GM12878 (cell line): ENCODE results near the gene SLC5A1. TPM values are rescaled to one million over a fixed set of nuclear protein-coding genes. Genes with fewer than 3 reads are reported as not detected.

Experiments
- ATAC-seq: fragments of 200-7000 bp; cut with Tn5 transposase; 3 replicates; pipeline ENCODE4 v1.9.1; 2020; ENCODE audit warnings: mild to moderate bottlenecking, moderate library complexity
- BruUV-seq: library from RNA; stranded (reverse); fragments of 400-500 nt; replicated peaks from 2 replicates; lab custom pipeline; 2021; lab: Mats Ljungman, UMichigan
- CTCF ChIA-PET: fragments of 300-600 bp; sonication (Branson Sonifier 250); formaldehyde crosslinking; extraction: SDS; loops from one replicate; lab custom pipeline; 2021; ENCODE audit warnings: inconsistent platforms; lab: Yijun Ruan, JAX
- POLR2A ChIA-PET: fragments of 350-600 bp; formaldehyde crosslinking; extraction: SDS; loops from one replicate; lab custom pipeline; 2021; ENCODE audit warnings: inconsistent platforms; lab: Charles Lee
- RAD21 ChIA-PET: fragments of 300-600 bp; sonication (Branson Sonifier 250); formaldehyde crosslinking; loops from one replicate; lab custom pipeline; 2023; ENCODE audit warnings: antibody characterized with exemption; ENCODE audit not compliant: unreplicated experiment; lab: Charles Lee
- SMC1A ChIA-PET: fragments of 300-600 bp; sonication (Branson Sonifier 250); formaldehyde crosslinking; loops from one replicate; lab custom pipeline; 2023; ENCODE audit not compliant: unreplicated experiment, uncharacterized antibody; lab: Charles Lee
- DNase-seq: peaks from one replicate; pipeline ENCODE4 v3.0.0-alpha.2; 2011; ENCODE audit warnings: low read depth, low spot score
- FAIRE-seq: peaks from 3 replicates; lab custom pipeline; 2011; peaks lifted over from hg19 to GRCh38; lab: Jason Lieb, UNC
- H2AFZ ChIP-seq: 2 replicates; pipeline ENCODE4 v1.6.0; 2011; ENCODE audit warnings: low read depth, low read length, control low read depth; ENCODE audit not compliant: control insufficient read depth
- H3K27ac ChIP-seq: 2 replicates; pipeline ENCODE4 v1.5.1; 2011; ENCODE audit warnings: control low read depth; ENCODE audit not compliant: control insufficient read depth, insufficient read depth
- H3K27me3 ChIP-seq, 2 experiments: replicated peaks in 1 of 2; 2 replicates each; pipeline versions ENCODE4 v1.6.0 to v1.6.1; 2011; ENCODE audit warnings: low read length in 1 of 2; ENCODE audit not compliant: control insufficient read depth in 2 of 2, insufficient read depth in 2 of 2
- H3K36me3 ChIP-seq, 2 experiments: 2 replicates each; pipeline ENCODE4 v1.5.1; 2011; ENCODE audit warnings: low read length in 1 of 2; ENCODE audit not compliant: control insufficient read depth in 2 of 2, insufficient read depth in 2 of 2
- H3K4me1 ChIP-seq: 2 replicates; pipeline ENCODE4 v1.6.1; 2011; ENCODE audit warnings: mild to moderate bottlenecking, low read length, moderate library complexity, mixed read lengths; ENCODE audit not compliant: control insufficient read depth, insufficient read depth
- H3K4me2 ChIP-seq: 2 replicates; pipeline ENCODE4 v1.6.0; 2011; ENCODE audit warnings: control low read depth; ENCODE audit not compliant: control insufficient read depth, insufficient read depth
- H3K4me3 ChIP-seq: fragments of 200-600 bp; sonication (generic); 2 replicates; pipeline ENCODE4 v1.5.1; 2016
- H3K79me2 ChIP-seq: 2 replicates; pipeline ENCODE4 v1.6.0; 2011; ENCODE audit warnings: low read length; ENCODE audit not compliant: control insufficient read depth, insufficient read depth
- H3K9ac ChIP-seq: 2 replicates; pipeline ENCODE4 v1.8.0; 2011; ENCODE audit warnings: low read length, control low read depth, mixed read lengths; ENCODE audit not compliant: control insufficient read depth, insufficient read depth
- H3K9me3 ChIP-seq: replicated peaks from 3 replicates; pipeline ENCODE4 v1.5.1; 2011; ENCODE audit warnings: mild to moderate bottlenecking, low read length; ENCODE audit not compliant: control insufficient read depth, insufficient read depth
- H4K20me1 ChIP-seq: 2 replicates; pipeline ENCODE4 v1.6.0; 2011; ENCODE audit not compliant: control insufficient read depth, insufficient read depth
- KAT2A ChIP-seq: conservative IDR thresholded peaks from 2 replicates; pipeline ENCODE4 v1.6.1; 2011; ENCODE audit warnings: low read depth, low read length; ENCODE audit not compliant: control insufficient read depth
- SMARCA5 ChIP-seq: fragments of 450-650 bp; IDR thresholded peaks from 2 replicates; pipeline ENCODE4 v1.6.1; 2017; ENCODE audit warnings: mild to moderate bottlenecking
- STAT3 ChIP-seq: IDR thresholded peaks from 2 replicates; pipeline ENCODE4 v1.6.1; 2011; ENCODE audit warnings: low read depth, low read length, improper control_type of control experiment
- ZSCAN29 ChIP-seq: fragments of 450-650 bp; IDR thresholded peaks from 2 replicates; pipeline ENCODE4 v1.6.1; 2017; ENCODE audit warnings: mild to moderate bottlenecking, moderate library complexity
- WGBS: methylation state at CpG from one replicate; pipeline ENCODE4 v1.1.6; 2016; ENCODE audit warnings: low lambda C conversion rate; ENCODE audit not compliant: insufficient replicate concordance, insufficient coverage; ENCODE audit errors: missing lambda C conversion rate; 5-methylcytosine and 5-hydroxymethylcytosine counted together
- in situ Hi-C: fragments of 300-500 bp; cut with MboI; formaldehyde crosslinking; loops from 9 replicates; pipeline ENCODE4 v1.14.3; 2018; ENCODE audit warnings: mixed read lengths
- intact Hi-C: fragments of 100-400 bp; cut with micrococcal nuclease; formaldehyde crosslinking; loops from one replicate; pipeline ENCODE4 v1.14.2; 2022; ENCODE audit not compliant: unreplicated experiment
- polyA plus RNA-seq, 11 experiments: library from polyadenylated mRNA; depleted of rRNA in 4 of 11; unstranded in 6 of 11; stranded (reverse) in 5 of 11; fragments of >200 nt; fragmentation: Nextera tagmentation in 4 of 11; fragmentation: Illumina TruSeq in 1 of 11; extraction: Ambion mirVana in 4 of 11; extraction: Trizol in 1 of 11; gene quantifications; 1 replicate in 1 of 11; 2 replicates in 10 of 11; pipeline versions ENCODE4 v1.2.1 to v1.2.3, GENCODE V29; 2011 to 2016; ENCODE audit warnings: inconsistent platforms in 2 of 11, missing spikeins in 2 of 11, low read depth in 1 of 11
- total RNA-seq, 4 experiments: library from RNA; depleted of rRNA in 3 of 4; stranded (reverse); fragments of >200 nt in 3 of 4; fragmentation: Illumina TruSeq in 1 of 4; extraction: Trizol in 1 of 4; gene quantifications; 2 replicates each; pipeline versions ENCODE4 v1.2.1 to v1.2.3, GENCODE V29; 2013 to 2021
- TF ChIP-seq, protein P1 (sequence below): IDR thresholded peaks from 2 replicates; pipeline ENCODE4 v1.6.1; 2011; ENCODE audit warnings: mild to moderate bottlenecking, low read depth, low read length, moderate library complexity; ENCODE audit not compliant: insufficient replicate concordance
- TF ChIP-seq, protein P2 (sequence below): fragments of 450-650 bp; IDR thresholded peaks from 2 replicates; pipeline ENCODE4 v1.6.1; 2016; ENCODE audit warnings: mild to moderate bottlenecking, moderate library complexity, borderline replicate concordance
- TF ChIP-seq, protein P3 (sequence below): fragments of 150-350 bp; IDR thresholded peaks from 2 replicates; pipeline ENCODE4 v1.6.1; 2014; ENCODE audit warnings: mild to moderate bottlenecking, low read depth, low read length

The SLC5A1 gene
- total and polyA plus RNA-seq, 10 of the 15 experiments (the other 5 are each of a cell fraction or from before 2014, with no cell fraction given): 0.01 TPM; not detected in 9

DNA sequence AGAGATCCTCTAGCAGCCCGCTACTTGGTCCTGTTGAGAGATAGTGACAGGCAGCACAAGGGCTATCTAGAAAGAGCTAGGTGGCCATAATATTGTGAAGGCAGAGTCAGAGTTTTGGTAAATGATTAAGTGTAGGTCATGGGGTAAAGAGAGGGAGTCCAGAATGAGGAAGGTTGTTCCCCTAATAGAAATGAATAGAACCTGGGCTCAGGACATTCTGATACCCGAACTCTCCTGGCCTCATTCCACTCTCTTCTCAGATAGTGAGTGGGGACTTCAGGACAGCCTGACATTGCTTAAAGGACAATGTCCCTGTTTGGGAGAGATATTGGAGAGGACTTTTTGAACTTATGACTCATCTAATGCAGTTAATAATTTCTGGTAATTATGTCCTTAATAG lies 20.6 kb downstream of the SLC5A1 start:
- DNase-seq (no peak), FAIRE-seq (no peak), ATAC-seq (no peak)
- RAD21 ChIA-PET: no interaction called here
- POLR2A ChIA-PET: no interaction called here
- CTCF ChIA-PET: no interaction called here
- Histone ChIP-seq H3K9me3 (no peaks in the 10 kb centered on the region), H3K27me3 (peaks cover 2 to 5% of the 10 kb centered on the region in 2 experiments), H3K9ac (no peak overlapping the region), H3K4me2 (no peak overlapping the region), H3K36me3 (no peaks in the 10 kb centered on the region), H3K27ac (no peak overlapping the region), H4K20me1 (no peaks in the 10 kb centered on the region), H2AFZ (no peak overlapping the region), H3K4me3 (no peak overlapping the region), H3K79me2 (no peaks in the 10 kb centered on the region), H3K4me1 (no peaks in the 10 kb centered on the region)
- in situ Hi-C loops (no loop called here), intact Hi-C loops (no loop called here)
- SMC1A ChIA-PET: no interaction called here
- BruUV-seq: no TSS peak
- TF ChIP-seq KAT2A (no peak), SMARCA5 (no peak), ZSCAN29 (no peak), STAT3 (no peak)
- TF ChIP-seq, protein P1, sequence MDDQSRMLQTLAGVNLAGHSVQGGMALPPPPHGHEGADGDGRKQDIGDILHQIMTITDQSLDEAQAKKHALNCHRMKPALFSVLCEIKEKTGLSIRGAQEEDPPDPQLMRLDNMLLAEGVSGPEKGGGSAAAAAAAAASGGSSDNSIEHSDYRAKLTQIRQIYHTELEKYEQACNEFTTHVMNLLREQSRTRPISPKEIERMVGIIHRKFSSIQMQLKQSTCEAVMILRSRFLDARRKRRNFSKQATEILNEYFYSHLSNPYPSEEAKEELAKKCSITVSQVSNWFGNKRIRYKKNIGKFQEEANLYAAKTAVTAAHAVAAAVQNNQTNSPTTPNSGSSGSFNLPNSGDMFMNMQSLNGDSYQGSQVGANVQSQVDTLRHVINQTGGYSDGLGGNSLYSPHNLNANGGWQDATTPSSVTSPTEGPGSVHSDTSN: no peak
- TF ChIP-seq, protein P2, sequence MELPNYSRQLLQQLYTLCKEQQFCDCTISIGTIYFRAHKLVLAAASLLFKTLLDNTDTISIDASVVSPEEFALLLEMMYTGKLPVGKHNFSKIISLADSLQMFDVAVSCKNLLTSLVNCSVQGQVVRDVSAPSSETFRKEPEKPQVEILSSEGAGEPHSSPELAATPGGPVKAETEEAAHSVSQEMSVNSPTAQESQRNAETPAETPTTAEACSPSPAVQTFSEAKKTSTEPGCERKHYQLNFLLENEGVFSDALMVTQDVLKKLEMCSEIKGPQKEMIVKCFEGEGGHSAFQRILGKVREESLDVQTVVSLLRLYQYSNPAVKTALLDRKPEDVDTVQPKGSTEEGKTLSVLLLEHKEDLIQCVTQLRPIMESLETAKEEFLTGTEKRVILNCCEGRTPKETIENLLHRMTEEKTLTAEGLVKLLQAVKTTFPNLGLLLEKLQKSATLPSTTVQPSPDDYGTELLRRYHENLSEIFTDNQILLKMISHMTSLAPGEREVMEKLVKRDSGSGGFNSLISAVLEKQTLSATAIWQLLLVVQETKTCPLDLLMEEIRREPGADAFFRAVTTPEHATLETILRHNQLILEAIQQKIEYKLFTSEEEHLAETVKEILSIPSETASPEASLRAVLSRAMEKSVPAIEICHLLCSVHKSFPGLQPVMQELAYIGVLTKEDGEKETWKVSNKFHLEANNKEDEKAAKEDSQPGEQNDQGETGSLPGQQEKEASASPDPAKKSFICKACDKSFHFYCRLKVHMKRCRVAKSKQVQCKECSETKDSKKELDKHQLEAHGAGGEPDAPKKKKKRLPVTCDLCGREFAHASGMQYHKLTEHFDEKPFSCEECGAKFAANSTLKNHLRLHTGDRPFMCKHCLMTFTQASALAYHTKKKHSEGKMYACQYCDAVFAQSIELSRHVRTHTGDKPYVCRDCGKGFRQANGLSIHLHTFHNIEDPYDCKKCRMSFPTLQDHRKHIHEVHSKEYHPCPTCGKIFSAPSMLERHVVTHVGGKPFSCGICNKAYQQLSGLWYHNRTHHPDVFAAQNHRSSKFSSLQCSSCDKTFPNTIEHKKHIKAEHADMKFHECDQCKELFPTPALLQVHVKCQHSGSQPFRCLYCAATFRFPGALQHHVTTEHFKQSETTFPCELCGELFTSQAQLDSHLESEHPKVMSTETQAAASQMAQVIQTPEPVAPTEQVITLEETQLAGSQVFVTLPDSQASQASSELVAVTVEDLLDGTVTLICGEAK: no peak
- TF ChIP-seq, protein P3, sequence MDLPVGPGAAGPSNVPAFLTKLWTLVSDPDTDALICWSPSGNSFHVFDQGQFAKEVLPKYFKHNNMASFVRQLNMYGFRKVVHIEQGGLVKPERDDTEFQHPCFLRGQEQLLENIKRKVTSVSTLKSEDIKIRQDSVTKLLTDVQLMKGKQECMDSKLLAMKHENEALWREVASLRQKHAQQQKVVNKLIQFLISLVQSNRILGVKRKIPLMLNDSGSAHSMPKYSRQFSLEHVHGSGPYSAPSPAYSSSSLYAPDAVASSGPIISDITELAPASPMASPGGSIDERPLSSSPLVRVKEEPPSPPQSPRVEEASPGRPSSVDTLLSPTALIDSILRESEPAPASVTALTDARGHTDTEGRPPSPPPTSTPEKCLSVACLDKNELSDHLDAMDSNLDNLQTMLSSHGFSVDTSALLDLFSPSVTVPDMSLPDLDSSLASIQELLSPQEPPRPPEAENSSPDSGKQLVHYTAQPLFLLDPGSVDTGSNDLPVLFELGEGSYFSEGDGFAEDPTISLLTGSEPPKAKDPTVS: no peak
- WGBS: 3% methylated on average over 2 of the region's 2 CpGs
